WERI-Rb-1 (cell line): Measurements from ENCODE around the gene SH2D5.

Experiments
- DNase-seq: peaks from one replicate; pipeline ENCODE4 v3.0.0-alpha.2; 2020
- H3K27ac ChIP-seq: fragments of 250-450 bp; sonication (Bioruptor Pico); 2 replicates; pipeline ENCODE4 v1.5.1; 2020; ENCODE audit warnings: mild to moderate bottlenecking, moderate library complexity
- H3K27me3 ChIP-seq: fragments of 250-450 bp; sonication (Bioruptor Pico); 2 replicates; pipeline ENCODE4 v1.5.1; 2021; ENCODE audit warnings: mild to moderate bottlenecking, low read depth, moderate library complexity; ENCODE audit not compliant: insufficient read depth, severe bottlenecking
- H3K36me3 ChIP-seq: fragments of 250-450 bp; sonication (Bioruptor Pico); 2 replicates; pipeline ENCODE4 v1.5.1; 2020; ENCODE audit warnings: mild to moderate bottlenecking, moderate library complexity
- H3K4me3 ChIP-seq: 2 replicates; pipeline ENCODE4 v1.5.1; 2011; ENCODE audit warnings: low read depth, mild to moderate bottlenecking, control low read depth, low read length
- H3K9me3 ChIP-seq: fragments of 250-450 bp; sonication (Bioruptor Pico); 2 replicates; pipeline ENCODE4 v1.5.1; 2021; ENCODE audit warnings: mild to moderate bottlenecking, moderate library complexity; ENCODE audit not compliant: severe bottlenecking
- TF ChIP-seq, protein P1 (sequence below): IDR thresholded peaks from 2 replicates; pipeline ENCODE4 v1.5.1; 2011; ENCODE audit warnings: low read depth, mild to moderate bottlenecking, control low read depth, inconsistent platforms, low read length

SH2D5 gene

DNA sequence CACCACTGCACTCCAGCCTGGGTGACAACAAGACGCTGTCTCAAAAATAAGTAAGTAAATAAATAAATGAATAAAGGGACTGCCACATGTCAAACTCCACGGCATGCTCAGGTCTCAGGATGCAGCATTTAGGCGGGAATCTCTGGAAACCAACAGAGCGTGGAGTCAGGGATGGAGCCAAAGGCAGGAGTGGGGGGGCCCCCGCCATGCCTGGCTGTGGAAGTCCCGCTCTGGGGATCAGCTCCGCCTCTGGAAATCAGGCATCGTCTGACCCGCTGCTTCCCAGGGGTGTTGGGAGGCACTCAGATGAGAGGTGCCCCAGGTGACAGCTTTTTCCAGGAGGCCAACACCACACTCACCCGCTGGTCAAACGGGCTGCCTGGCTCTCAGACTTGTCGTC, 34.9 kb downstream of the SH2D5 start:
- Histone ChIP-seq H3K27ac (peak overlapping the region; percentile 73), H3K36me3 (no peaks in the 10 kb centered on the region), H3K9me3 (no peaks in the 10 kb centered on the region), H3K4me3 (no peak overlapping the region; the same call in 1 of the 2 replicates), H3K27me3 (no peaks in the 10 kb centered on the region)
- DNase-seq = no peak
- TF ChIP-seq, protein P1, sequence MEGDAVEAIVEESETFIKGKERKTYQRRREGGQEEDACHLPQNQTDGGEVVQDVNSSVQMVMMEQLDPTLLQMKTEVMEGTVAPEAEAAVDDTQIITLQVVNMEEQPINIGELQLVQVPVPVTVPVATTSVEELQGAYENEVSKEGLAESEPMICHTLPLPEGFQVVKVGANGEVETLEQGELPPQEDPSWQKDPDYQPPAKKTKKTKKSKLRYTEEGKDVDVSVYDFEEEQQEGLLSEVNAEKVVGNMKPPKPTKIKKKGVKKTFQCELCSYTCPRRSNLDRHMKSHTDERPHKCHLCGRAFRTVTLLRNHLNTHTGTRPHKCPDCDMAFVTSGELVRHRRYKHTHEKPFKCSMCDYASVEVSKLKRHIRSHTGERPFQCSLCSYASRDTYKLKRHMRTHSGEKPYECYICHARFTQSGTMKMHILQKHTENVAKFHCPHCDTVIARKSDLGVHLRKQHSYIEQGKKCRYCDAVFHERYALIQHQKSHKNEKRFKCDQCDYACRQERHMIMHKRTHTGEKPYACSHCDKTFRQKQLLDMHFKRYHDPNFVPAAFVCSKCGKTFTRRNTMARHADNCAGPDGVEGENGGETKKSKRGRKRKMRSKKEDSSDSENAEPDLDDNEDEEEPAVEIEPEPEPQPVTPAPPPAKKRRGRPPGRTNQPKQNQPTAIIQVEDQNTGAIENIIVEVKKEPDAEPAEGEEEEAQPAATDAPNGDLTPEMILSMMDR = no peak

DNA sequence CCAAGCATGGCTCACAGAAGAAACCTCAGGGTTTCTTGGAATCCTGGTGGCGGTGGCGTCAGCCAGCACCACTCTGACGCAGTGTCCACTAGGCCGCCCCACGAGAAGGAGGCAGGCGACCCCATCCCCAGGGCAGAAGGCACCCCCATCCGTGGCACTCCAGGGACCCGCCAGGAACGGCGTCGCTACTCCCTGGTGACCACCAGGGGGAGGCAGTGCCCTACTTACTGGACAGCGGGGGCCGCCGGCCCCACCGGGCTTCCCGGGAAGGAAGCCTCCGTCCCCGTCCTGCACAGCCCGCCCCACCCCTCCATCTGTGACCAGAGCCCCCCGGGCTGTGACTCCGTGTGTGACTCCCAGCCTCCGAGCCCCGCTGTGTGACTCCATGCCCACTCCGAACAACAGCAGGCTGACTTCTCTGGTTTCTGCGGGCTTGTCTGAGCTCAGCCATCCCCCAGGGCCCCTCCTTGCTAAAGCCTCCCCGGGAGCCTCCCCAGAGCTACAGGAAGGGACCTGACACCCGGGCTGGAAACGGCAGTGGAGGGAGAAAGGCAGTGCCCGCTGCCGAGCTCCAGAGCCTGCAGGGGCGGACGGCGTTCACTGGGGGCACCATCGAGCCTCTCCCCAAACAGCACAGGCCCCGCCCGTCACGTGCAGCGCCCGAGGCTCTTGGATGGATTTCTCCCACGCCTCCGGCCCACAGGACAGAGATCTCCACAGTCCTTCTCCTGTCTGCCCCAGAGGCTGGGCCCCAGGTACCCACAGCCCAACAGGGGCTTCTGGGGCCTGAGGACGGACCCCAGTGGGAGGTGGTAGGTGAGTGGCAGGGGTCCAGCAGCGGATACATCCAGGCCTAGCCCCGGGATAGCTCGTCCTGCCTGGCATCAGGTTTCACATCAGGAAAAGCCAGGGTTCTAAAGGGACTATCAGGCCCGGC, 35.8 kb downstream of the SH2D5 start:
- Histone ChIP-seq H3K9me3 (no peaks in the 10 kb centered on the region), H3K27ac (peak overlapping the region; percentile 73)
- TF ChIP-seq, protein P1 = peak; percentile 93

DNA sequence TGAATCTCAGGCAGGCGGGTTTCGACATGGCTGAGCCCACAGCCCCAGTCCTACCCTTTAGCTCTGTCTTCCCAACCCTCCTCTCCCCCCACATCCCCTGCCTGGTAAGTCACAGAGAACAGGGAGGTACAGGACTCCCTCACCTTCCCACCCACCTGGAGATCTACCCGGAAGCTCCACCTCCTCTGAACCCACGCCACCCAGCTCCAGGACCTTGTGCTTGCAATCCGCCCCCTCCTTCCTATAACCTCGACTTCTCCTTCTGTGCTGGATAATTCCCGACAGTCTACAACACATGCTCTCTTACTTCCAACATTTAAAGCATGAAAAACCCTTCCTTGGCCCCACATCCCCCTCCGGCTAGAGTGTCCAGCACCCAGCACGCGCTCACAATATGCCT, 37.0 kb downstream of the SH2D5 start:
- Histone ChIP-seq H3K27ac (no peak overlapping the region), H3K27me3 (no peaks in the 10 kb centered on the region)
- TF ChIP-seq, protein P1 = no peak

More for the DNA sequence above, 35.8 kb downstream of the SH2D5 start:
- Histone ChIP-seq H3K36me3 (no peaks in the 10 kb centered on the region), H3K27me3 (no peaks in the 10 kb centered on the region), H3K4me3 (peak overlapping the region; percentile 42)
- peak; percentile 96 for DNase-seq

DNA sequence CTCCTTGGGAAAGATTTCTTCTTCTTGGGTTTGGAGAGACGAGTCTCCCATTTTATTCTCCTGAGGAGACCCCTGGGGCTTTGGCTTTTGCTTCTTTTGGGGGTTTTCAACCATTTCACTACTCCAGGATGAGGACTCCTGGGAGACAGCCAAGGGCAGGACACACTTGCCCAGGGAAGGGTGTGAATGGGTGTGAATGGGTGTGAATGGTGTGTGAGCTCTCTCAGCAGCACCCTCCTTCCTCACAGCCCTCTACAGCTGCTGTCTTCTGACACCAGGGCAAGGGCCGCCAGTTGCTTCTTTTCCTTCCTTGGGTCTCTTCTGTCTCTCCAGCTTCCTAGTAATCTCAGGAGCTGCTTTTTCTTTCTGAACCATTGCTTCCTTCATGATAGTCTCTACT, 38.9 kb downstream of the SH2D5 start:
- H3K36me3 ChIP-seq = no peaks in the 10 kb centered on the region
- TF ChIP-seq, protein P1 = no peak
- no peaks in the 10 kb centered on the region for H3K9me3 ChIP-seq
- no peaks in the 10 kb centered on the region for H3K27me3 ChIP-seq
- DNase-seq = no peak
- H3K4me3 ChIP-seq = no peak overlapping the region
- H3K27ac ChIP-seq = no peak overlapping the region

More for the DNA sequence above, 37.0 kb downstream of the SH2D5 start:
- H3K36me3 ChIP-seq = no peaks in the 10 kb centered on the region
- no peak for DNase-seq
- H3K4me3 ChIP-seq = no peak overlapping the region
- H3K9me3 ChIP-seq = no peaks in the 10 kb centered on the region

DNA sequence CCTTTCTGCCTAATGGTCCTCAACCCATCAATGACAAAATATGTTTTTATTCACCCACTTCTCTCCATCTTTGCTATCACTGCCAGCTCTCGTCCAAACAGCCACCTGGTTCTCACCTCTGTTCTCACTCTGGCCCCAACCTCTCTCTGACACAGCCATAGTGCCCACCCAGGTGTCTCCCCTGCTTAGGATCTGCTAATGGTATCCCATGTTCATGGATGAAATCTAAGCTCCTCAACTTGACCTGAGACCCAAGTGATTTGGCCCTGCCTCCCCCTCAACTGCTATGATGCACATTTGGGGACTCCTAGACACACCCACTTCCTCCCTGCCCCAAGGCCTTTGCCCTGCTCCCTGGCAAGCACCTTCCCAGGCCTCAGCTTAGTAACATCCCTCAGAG, 40.6 kb downstream of the SH2D5 start:
- H3K27ac ChIP-seq = no peak overlapping the region
- no peak overlapping the region for H3K4me3 ChIP-seq
- no peaks in the 10 kb centered on the region for H3K27me3 ChIP-seq
- H3K9me3 ChIP-seq = no peaks in the 10 kb centered on the region
- no peak for DNase-seq
- H3K36me3 ChIP-seq = no peaks in the 10 kb centered on the region
- TF ChIP-seq, protein P1 = no peak
